K562 (cell line): ENCODE results near the gene HOXB8. TPM values are rescaled to one million over a fixed set of nuclear protein-coding genes. Genes with fewer than 3 reads are reported as not detected.

Source experiments
- GTF2B ChIP-seq: IDR thresholded peaks from 2 replicates; pipeline ENCODE4 v1.6.1; 2011; ENCODE audit not compliant: insufficient read length; ENCODE audit errors: extremely low read depth
- MNT ChIP-seq, 2 experiments: fragments of 450-650 bp; conservative IDR thresholded peaks; 2 replicates each; pipeline ENCODE4 v1.6.1; 2017; ENCODE audit warnings: mild to moderate bottlenecking in 2 of 2, moderate library complexity in 2 of 2
- NR2C2 ChIP-seq, 2 experiments: fragments of 200-800 bp in 1 of 2; sonication (Bioruptor generic) in 1 of 2; sonication (generic) in 1 of 2; formaldehyde crosslinking in 1 of 2; IDR thresholded peaks; 2 replicates each; pipeline versions ENCODE4 v1.6.1 to v1.8.0; 2016 to 2022; ENCODE audit warnings: mild to moderate bottlenecking in 1 of 2, missing compliant biosample characterization in 1 of 2, missing genetic modification characterization in 1 of 2, missing genetic modification reagents in 1 of 2
- TOE1 ChIP-seq, 2 experiments: fragments of 450-650 bp in 1 of 2; sonication (generic) in 1 of 2; formaldehyde crosslinking in 1 of 2; IDR thresholded peaks; 2 replicates each; pipeline versions ENCODE4 v1.7.1 to v1.8.0; 2016 to 2022; ENCODE audit warnings: borderline replicate concordance in 2 of 2, mild to moderate bottlenecking in 2 of 2, antibody characterized with exemption in 1 of 2, inconsistent platforms in 1 of 2, low read depth in 1 of 2, missing genetic modification reagents in 1 of 2, moderate library complexity in 1 of 2
- ZBTB34 ChIP-seq: fragments of 250-450 bp; sonication (Bioruptor Pico); IDR thresholded peaks from 2 replicates; pipeline ENCODE4 v1.8.0; 2021; ENCODE audit warnings: mild to moderate bottlenecking, moderate library complexity
- ZNF584 ChIP-seq: fragments of 200-800 bp; sonication (Bioruptor generic); IDR thresholded peaks from 2 replicates; pipeline ENCODE4 v1.6.1; 2016; ENCODE audit warnings: low read depth, mild to moderate bottlenecking, missing genetic modification characterization, missing compliant biosample characterization
- ZNF592 ChIP-seq: fragments of 450-650 bp; IDR thresholded peaks from 2 replicates; pipeline ENCODE4 v1.6.1; 2017; ENCODE audit warnings: antibody characterized with exemption, mild to moderate bottlenecking
- polyA plus RNA-seq, 8 experiments: library from polyadenylated mRNA; depleted of rRNA in 4 of 8; stranded (reverse) in 5 of 8; unstranded in 3 of 8; fragments of >200 nt; fragmentation: Nextera tagmentation in 2 of 8; fragmentation: Illumina TruSeq in 1 of 8; extraction: Ambion mirVana in 2 of 8; extraction: Trizol in 1 of 8; gene quantifications; 2 replicates each; pipeline versions ENCODE4 v1.2.1 to v1.2.3, GENCODE V29; 2011 to 2014; ENCODE audit warnings: inconsistent platforms in 1 of 8, missing spikeins in 1 of 8
- total RNA-seq, 7 experiments: library from RNA; depleted of rRNA in 6 of 7; stranded (reverse); fragments of >200 nt in 6 of 7; fragmentation: Illumina TruSeq in 2 of 7; extraction: Trizol in 2 of 7; gene quantifications; 2 replicates each; pipeline versions ENCODE4 v1.2.1 to v1.2.3, GENCODE V29; 2011 to 2021; ENCODE audit warnings: low replicate concordance in 1 of 7

HOXB8 gene
- total and polyA plus RNA-seq, 9 of the 15 experiments (the other 6 are each of a cell fraction or from before 2014, with no cell fraction given), result 0.52 to 23.8 (median 3.6) TPM

GRCh38 chr17:48634493-48635208, 19.6 kb upstream of the HOXB8 start (continued):
- TF ChIP-seq ZBTB34 (CRISPR knock-in tag) (no peak), NR2C2 (CRISPR knock-in tag; IDR thresholded peaks at IDR 0.05) (no peak), NR2C2 (tag; IDR thresholded peaks at IDR 0.05) (peak; percentile 36; the same call in 1 of the 2 replicates), ZNF584 (no peak), ZNF592 (peak; percentile 80), TOE1 (IDR thresholded peaks at IDR 0.05; ENCODE audit: borderline replicate concordance) (0 out of 2 replicates have a peak, but pooled peaks have one; percentile 37), TOE1 (CRISPR knock-in tag; IDR thresholded peaks at IDR 0.05; ENCODE audit: borderline replicate concordance, low read depth) (no peak), GTF2B (no peak), MNT (conservative IDR thresholded peaks at IDR 0.05) (0 out of 4 replicates have a peak, but pooled peaks of 1 of the 2 experiments have one; percentile 12)
